ENCODE measurements around the gene PCSK4.

PCSK4 gene

GRCh38 chr19:1438035-1438932 lies 51.9 kb downstream of the PCSK4 start, which contains the start of gene RPS15:
Gene RPS15 (plus strand): TSS chr19:1438396. CDS start chr19:1438426, 30 bp downstream.
- DNase-seq (ENCODE audit: low spot score), result peak; percentile 97

GRCh38 chr19:1437609-1438008 lies 52.5 kb downstream of the PCSK4 start:
- no peak for DNase-seq (ENCODE audit: low spot score)

DNA sequence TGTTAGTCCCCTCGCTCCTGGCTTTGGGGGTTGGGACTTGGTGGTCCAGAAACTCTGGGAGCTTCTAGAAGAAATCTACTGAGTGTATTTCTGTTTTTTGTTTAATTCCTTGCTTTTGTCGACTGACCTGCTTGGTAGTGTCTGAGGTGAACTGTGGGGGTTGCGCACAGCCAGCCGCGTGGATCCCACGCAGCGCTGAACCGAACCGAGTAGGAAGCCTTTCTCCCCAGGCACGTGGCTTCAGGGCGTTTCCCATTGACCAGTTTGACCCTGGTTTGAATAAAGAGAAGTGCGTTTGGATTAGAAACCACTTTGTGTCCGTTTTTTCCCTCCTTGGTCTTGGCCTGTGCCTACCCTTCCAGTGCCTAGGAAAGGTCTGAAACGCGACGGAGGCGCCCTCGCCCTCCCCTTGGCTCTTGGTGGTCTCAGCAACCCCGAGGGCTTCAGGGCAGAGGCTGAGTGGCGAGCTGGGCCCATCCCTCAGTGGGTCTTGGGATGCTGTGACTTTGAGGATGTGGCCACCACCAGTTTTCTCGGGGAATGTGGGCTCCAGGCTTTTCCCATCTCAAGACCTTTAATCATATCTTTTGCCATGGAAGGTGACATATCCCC lies 54.7 kb downstream of the PCSK4 start:
- no peak for DNase-seq (ENCODE audit: low spot score)

DNA sequence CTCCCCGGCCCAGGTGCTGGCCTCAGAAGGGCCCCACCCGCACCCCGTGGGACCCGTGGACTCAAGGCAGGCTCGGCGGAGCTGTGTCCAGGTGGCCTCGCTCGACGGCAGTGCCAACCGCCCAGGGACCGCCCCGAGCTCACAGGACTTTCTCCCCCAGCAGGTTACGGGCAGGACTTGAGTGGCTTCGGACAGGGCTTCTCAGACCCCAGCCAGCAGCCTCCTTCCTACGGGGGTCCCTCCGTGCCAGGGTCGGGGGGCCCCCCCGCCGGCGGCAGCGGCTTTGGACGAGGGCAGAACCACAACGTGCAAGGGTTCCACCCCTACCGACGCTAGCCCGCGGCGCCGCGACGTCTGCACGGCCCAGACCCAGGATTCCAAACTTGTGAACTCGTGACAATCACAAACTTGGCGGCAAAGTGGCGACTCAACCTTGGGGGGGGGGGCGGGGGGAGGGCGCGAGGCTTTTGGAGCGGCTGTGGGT lies 55.5 kb downstream of the PCSK4 start:
- DNase-seq (ENCODE audit: low spot score), result no peak

GRCh38 chr19:1434040-1434366 lies 56.1 kb downstream of the PCSK4 start:
- no peak for DNase-seq (ENCODE audit: low spot score)

- DNase-seq (ENCODE audit: low spot score), result no peak
Measured at GRCh38 chr19:1433119-1434039, 56.8 kb downstream of the PCSK4 start.

DNA sequence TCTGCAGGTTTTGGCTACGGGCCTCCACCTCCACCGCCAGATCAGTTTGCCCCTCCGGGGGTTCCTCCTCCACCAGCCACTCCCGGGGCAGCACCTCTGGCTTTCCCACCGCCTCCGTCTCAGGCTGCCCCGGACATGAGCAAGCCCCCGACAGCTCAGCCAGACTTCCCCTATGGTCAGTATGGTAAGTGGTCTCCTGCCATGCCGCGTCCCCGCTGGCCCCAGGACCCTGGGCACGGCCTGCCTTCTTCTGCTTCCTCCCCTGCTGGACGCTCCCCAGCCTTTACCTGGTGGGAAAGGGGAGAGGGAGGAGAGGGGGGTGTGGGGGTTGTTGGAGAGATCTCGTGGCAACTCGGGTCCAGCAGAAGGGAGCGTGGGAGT lies 57.7 kb downstream of the PCSK4 start:
- DNase-seq (ENCODE audit: low spot score), result no peak

DNA sequence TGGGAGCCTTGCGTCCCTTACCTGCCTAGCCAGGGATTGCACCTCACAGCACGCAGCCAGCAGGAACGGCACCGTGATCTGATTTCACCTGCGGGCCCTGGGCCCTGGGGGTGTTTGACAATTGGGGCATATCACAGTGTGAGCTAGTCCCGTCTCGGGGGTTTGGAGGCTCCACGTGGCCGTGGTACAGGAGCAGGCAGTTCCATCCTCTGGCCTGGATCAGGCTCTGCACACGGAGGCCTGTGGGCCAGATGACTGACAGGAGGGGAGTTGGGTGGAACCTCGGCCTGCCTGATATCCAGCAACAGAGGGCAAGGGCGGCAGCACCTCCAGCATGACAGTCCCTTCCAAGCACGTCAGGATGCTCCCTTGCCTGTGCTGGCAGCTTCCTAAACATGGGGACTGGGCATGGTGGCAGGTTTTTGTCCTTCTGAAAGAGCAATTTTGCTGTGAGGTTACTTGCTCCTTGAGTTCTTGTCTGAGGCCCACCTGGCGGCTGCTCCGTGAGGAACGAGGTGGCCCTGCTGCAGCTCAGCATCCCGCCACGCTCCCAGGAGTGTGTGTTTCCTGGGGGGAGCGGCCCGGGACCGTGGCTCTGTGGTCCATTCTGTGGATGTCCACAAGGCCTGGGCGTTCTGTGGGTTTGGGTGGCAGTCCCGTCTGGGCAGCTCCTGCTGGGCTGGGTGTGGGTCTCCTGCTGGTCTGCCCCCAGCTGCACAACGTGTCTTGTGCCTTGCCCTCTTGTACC lies 58.2 kb downstream of the PCSK4 start:
- DNase-seq (ENCODE audit: low spot score), result no peak
